CD4-positive, alpha-beta T cell treated with Interleukin-10 for 1 hour (primary cell): ENCODE results near the gene FLOT1.

Source experiments
- DNase-seq: peaks from one replicate; pipeline ENCODE4 v3.0.0-alpha.2; 2020

FLOT1 gene

DNA sequence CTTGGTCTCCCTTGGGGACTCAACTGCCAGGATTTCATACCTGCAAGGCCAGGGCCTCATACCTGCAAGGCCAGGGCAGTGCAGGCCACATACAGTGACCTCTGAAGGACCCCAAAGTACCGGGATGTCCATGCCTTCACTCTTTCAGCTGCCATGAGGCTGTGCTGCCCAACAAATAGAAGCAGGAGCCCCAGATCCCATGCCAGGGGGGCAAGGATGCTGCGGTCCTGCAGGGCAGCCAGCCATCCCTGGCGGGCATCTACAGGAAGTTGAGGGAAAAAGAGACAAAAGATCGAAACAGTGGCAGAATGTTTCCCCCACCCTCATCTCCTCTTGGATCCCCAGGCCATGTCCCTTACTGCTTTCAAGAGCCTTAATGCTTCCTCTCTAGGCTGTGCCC, 52.5 kb downstream of the FLOT1 start:
- no peak for DNase-seq

DNA sequence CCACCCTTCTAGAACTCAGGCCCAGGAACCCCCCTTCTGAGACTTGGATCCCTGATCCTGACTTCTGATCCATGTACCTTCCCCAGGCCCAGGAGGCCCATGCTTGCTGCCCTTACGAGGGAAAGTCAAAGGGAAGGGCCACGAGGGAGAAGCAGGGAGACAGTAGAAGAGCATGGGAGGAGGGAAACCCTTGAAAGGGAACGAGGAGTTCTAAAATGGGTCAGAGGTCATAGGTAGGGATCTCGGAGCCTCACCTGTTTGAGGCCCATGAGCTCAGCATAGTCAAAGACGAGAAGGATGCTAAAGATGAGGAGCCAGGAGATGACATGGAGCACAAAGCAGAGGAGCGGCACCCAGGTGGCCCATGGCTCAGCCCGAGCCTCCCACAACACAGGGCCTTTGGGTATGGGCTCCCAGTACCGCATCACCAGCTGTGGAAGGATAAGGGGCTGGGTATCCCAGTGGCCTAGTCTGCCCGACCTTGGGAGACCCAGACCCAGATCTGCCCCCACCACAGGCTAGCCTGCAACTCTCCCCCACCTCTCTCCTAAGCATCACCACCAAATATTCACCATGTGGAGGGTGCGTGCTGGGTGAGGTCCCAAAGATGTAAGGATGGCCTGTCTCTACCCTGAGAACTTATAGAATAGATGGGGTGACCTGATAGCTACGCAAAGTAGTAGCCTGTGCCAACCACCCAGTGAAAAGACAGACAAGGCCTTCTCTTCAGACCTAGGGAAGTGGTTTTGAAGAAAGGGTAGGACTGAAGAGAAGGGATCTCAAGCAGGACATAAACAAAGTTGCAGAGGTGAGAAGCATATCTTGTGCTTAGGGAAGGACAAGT, 53.2 kb downstream of the FLOT1 start:
- no peak for DNase-seq

DNA sequence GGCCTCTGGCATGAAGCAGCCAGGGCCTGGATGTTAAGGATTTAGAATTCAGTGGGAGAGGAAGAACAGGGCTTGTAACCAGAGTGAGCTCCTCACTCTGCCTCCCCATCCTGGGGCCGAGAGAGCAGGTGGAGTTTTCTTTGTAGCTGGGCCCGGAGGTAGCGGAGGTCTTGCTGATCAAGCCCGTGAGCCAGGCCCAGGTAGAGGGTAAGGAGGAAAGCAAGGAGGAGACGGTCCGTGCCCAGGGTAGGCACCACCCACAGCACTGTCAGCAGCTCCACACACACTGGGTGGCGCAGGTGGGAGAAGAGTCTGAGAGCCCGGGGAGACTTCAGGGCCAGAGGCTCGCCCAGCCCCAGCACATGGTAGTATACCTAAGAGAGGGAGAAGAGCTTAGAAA, 53.9 kb downstream of the FLOT1 start:
- no peak for DNase-seq

DNA sequence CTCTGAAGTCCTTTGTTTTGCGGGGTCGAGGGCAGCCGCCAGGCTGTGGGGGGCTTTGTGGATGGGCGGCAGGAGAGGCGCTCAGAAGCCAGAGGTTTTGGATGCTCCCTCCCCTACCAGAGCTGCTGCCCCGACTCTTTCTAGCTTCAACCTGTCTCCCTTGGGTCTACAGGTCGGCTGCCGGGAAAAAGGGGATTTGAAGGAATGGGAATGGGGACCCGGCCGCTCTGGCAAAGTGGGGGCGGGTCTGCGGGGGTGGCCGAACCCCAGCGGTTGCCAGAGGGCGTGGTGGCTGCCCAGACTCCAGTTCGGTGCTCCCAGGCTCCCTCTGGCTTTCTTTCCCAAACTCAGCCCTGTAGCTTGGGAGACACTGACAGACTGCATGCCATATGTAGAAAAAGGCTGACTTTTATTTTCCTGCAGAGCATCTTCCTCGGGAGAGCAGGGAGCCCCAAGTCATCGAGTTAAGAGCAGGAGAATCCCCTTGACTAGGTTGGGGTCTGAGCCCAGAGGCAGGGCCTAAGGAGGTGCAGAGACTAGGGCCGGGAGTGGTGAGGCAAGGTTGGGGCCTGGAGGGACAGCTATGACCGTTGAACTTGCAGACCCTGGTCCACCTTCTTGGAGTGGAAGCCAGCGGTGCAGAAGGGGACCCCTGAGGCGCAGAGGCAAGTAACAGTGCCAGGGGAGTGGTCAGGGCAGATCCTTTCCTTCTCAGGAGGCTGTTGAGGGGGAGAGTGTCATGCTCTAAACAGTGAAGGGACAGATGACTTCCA, 54.6 kb downstream of the FLOT1 start:
- no peak for DNase-seq

DNA sequence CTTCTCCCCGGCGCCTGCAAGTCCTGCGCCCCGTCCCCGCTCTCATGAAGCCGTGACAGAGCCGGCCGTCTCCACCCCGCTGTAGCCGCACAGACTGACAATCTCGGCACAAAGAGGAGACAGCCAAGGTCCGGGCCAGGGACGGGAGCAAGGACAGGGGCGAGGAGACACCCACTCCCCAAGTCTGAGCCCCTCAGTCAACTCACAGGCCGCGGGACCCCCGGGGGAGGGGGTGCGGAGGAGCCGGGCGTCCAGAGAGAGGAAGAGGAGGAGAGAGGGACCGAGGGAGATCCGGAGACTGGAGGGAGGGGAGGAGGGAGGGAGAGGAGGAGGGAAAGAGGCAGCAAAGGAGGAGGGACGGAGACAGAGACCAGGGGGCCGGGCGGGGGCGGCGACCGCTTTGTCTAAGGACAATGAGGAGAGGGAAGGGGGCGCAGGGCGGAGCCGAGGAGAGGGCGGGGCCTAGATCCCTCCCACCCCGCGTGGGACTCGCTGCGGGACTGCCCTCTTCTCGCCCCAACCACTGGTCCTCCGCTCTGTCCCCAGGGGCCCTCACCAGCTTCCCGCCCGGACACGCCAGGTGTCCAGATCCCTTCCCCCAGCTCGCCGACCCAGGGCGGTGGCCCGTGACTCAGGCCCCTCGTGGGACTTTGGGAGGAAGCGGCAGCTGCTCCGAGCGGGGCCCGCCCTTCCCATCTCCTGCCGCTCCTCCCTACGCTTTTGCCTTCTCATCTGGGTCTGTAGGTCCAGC, 55.4 kb downstream of the FLOT1 start:
- DNase-seq, result peak; percentile 81

DNA sequence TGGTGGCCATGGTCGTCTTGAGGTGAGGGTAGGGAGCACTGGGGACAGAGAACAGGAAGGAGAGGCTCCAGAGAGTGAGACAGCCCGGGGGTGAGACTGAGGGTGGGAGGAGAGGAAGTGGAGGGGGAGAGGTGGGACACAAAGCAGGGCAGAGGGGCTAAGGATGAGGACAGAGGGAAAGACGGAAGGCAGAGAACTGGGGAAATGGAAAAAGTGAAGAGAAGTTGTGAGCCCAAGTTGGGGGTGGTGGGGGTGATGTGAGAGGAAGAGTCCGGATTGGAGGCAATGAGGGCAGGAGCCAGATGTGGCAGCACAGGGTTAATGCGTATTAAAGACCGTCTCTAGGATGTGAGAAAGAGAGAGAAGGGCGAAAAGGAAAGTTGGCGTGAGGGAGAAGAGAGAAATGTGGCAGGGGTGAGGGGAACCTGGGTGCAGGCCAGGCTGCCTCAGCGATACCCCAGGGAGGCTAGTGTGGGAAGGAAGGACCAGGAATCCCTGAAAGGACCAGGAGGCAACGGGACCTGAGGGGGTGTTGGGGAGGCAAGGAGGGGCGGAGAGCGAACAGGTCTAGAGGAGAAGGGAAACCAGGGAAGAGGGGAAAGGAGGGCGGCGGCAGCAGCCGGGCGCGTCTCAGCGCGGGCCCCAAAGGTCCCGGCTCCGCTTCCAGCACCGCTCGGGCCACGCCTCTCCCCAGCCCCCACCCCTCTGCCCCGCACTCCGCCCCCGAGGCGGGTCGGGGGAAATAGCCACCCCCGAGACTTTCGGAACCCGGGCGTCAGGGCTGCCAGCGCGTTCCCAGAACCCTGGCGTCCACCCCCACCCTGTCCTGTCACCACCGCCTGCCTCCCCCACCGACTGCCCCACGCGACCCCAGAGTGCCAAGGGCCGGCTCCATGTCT, 56.2 kb downstream of the FLOT1 start, which contains the start of gene PPP1R18:
PPP1R18 (minus strand) TSS at position 637 of the 899 bp plus-strand sequence; CDS start at position 10, 627 bp downstream.
- peak; percentile 86 for DNase-seq

DNA sequence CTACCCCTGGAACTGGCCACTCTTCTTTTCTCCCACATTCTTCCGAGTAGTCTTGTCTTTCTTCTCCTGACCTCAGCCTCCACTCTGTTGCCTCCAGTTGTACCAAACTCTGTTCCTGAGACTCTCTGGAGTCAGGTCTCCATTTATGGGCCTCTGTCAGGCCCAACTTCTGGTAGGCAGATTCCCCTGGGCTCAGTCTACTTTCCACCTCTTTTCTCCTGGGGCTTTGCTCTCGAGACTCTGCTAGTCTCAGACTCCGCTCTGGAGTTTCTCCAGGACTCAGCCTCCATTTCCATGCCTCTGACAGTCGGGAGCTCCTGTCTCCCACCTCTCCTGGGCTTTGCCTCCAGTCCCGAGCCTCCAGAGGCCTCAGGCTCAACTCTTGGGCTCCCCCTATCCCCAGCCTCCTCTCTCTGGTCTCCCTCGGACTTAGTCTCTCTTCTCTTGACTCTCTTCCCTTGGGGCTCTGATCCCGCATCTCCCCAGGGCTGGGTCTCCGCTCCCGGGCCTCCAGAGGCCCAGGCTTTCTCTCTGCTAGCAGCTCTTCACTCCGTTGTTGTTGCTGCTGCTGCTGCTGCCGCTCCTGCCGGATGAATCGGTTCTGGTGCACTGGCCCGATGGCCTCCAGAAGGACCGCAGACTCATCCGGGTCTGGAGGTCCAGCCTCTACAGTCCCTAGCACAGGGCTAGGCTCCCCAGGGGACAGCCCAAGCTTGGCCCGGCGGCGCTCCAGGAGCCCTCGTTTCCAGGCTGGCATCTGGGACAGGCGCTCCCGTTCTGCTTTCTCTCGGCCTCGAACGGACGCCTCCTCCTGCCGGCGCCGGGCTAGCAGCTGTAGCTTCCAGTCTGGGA, 57.1 kb downstream of the FLOT1 start:
- no peak for DNase-seq

DNA sequence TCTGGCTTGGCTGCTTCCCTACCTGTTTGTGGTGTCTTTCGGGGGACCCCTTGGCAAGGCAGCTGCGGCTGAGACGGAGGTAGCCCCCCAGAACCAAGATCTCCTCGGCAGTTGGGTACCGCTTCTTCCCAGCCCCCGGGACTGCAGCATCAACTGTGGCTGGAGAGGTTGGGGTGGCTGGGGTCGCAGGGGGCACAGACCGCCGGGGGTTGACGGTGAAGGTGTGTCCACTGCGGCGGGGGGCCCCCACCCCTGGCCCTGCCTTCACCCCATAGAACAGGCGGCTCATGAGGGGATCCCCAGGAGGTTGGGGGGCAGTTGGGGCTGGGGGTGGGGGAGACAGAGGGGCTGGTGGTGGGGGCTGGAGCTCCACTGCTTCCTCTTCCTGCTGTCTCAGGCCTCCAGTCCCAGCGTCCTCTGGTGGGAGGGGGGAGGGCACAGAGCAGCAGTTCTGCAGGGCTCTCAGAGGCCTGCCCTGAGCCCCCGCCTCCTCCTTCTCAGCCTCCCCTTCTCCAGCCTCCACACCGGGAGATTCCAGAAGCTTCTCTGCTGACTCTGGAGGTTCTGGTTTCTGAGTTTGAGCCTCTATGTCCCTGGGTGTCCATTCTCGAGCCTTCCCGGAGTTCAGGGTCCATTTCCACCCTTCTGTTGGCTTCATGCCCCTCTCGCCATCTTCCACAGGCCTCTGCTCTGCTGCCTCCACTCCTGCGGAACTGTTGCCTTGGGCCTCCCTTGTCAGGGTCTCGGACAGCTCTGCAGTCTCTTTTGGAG, 57.9 kb downstream of the FLOT1 start:
- peak; percentile 61 for DNase-seq

DNA sequence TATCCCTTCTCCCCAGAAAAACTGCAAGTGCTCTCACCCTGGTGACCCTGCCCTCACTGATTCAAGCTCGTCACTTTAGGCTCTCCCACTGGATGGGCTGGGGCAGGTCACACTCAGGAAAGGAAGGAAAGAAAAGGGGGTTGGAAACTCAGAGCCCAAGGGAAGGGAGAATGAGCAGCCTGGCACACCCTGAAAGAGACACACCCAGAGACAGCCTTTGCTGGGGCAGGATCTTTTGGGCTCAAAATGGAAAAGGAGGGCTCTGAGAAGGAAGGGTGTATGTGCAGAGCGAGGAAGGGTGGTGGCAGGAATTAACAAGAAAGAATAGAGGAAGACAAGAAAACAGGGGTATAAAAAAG, 58.5 kb downstream of the FLOT1 start:
- no peak for DNase-seq

DNA sequence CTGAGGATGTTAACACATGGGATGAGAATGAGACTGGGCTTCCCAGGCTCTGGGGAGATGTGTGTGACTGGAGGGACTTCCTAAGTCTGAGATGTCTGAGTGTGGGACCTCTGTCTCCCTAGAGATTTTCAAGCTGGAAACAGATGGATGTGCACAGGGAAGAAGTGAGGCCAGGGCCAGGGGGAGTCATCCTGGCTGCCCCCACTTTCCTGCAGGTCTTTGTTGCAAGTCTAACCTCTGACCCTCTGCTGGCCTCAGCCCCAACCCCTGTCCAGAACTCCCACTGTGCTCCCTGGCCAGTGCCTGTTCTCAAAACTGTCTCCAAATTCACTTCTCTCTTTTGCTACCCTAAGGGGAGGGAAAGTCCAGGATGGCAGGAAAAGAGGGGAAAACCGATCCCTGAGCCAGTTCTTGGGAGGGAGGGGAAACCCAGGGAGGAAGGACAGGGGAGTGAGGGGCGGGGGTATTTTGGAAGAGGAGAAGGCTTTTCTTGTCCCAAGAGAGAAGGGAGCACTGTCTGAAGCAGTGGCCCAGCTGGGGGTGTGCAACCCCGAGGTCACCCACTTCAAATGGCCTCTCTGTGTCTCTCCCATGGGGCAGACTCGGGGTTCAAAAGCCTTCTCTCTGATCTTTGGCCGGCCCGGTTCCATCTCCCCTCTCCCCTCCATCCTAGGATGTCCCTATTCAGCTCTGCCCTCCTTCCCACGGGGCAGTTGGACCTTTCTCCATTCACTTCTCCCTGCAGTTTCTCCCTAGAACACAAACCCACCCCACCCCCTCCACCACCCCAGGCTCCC, 59.1 kb downstream of the FLOT1 start:
- DNase-seq, result no peak

DNA sequence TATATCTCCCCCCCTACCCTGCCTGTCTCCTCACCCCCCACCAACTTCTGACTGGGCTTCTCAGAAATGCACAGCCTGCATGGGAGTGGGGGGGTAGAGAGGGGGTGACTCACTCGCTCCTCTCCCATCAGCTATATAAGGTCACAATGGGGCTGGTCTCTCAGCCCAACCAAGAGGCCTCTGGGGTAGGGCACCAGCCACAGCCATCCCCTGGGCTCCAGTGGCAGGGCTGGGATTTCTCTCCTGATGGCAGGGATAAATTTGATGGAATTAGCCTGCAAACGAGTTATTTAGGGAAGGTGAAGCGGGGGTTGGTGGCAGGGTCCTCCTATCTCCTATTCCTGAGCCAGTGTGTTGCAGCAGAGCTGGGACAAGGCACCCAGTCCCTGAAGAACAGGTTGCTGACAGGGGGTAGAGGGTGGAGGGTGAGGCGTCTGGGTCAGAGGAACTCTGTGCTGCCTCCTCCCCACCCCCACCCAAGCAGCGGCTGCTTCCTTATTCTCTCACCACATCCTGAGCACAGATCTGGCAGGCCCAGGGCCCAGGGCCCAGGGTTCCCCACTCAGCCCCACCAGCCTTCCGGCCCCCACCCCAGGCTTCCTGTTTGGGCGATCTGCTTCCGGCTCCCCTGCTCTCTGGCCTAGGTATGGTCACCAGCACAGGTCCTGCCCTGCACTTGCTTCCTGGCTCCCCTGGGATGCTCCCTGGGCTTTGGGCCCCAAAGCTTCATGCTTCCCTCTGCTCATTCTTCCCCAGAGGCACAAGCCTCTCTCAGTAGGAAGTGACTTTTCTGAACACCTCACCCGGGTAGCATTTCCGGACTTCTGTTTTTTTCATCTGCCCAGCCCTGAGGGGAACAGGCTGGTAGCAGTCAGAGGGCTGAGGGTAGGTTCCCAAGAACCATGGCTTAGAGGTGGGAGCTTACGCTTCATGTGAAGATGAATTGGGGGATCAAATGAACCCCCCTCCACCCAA, 60.1 kb downstream of the FLOT1 start:
- DNase-seq, result peak; percentile 90

DNA sequence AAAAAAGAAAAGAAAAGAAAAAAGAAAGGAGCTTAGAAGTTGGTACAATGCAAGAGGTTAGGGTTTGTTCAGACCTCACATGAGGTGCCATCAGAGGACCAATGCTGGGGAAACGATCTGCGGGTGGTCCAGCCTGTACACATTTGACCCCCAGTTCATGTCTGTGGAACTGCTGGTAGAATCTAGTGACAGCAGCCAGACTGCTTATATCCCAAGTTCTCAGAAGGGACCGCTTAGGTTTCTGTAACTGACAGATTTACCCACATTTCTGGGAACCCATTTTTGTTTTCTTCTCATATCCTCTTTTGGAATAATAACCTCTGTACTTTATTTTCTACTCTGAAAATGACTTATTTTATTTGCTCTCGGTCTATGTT, 60.7 kb downstream of the FLOT1 start:
- DNase-seq, result no peak

DNA sequence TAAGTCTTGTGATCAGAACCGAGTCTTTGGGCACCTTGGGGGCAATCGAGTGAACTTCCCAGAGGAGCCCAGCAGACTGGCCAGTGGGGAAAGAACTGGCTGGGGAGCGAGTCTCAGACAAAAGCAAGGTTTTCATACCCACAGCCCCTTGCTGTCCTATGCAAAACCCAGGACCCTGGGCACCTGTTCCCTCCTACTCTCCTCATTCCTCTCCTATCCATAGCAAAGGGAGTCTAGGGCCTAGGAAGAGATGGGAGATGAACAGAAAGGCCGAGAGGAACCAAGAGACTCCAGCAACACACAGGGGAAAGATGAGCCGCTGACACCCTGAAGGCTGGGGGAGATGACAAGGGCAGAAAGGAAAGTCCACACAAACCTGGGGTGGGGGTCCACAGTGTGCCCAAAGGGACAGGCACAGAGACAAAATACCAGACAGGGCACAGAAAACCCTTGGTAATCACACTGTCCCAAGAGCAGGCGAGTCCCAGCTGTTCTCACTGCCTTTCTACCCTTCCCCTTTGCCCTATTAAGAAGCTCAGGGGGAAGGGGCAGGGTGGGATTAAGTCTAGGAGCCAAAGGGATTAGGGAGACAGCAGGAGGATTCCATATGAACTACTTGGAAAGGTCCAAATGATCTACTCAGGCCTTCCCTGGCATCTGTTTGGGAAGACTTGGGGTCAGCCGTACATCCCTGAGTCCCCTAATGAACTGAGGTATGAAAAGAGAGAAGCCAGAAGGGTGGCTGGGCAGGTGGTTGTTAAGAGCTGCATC, 62.5 kb downstream of the FLOT1 start:
- no peak for DNase-seq

DNA sequence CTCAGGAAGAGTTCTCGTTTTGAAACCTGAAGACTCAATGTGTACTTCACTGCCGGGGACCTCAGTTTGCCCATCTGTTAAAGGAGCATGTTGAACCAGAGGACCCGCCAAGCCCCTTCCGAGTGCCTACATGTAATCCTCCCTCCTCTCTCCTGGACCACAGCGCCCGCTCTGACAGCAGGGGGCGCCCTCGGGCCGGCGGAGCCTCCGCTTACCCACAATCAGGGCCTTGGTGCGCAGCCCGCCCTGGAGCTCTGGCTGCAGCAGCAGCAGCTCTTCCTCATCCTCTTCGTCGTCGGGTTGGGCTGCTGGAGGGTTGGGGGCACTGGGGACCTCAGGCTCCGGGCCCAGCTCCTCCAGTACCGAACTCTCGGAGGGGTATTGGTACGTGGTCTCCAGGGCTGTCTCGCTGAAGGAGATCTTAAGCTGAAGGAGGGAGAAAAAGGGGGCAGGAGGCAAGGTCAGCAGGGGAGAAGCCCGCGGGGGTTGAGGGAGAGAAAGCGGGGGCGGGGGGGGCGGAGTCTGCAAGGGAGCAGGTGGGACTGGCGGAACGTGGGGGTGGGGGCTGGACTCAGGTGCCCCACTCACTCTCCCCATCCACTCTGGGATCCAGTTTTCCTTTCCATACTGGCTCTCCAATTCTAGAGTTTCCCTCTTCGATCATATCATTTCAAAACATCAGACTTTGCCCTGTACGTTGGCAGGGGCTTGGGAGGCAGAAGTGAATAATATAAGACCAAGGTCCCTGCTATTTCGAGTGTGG, 63.3 kb downstream of the FLOT1 start:
- DNase-seq, result peak; percentile 93
